ENCODE measurements around the gene SERPINE3. TPM values are rescaled to one million over a fixed set of nuclear protein-coding genes. Genes with fewer than 3 reads are reported as not detected.

The SERPINE3 gene
- total RNA-seq, 1 experiment from 2014 or later = not detected

DNA sequence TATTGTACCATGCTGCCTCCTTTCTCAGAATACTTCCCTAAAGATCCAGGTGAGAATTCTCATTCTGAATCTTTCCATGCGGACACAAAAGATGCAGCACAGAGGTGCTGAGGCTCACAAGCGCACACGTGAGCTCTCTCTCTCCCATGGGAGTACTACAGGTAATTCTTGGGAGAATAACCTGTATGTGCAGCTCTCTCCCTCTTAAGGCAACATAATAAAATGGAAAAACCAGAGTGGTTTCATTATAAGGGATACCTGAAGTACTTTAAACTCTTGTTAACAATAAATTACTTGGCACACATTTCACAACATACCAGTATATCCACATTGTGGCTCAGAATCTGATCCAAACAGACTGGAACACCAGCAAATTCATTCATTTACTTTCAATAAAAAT, 72.9 kb downstream of the SERPINE3 start:
- Histone ChIP-seq H3K27ac (no peak overlapping the region), H3K9me3 (replicated peaks) (no peaks in the 10 kb centered on the region), H3K27me3 (replicated peaks) (no peaks in the 10 kb centered on the region), H3K36me3 (peaks cover 17% of the 10 kb centered on the region), H3K4me1 (replicated peaks) (no peaks in the 10 kb centered on the region), H3K4me3 (no peak overlapping the region)
- no peak for DNase-seq (ENCODE audit: low read depth in 1 of 2, low spot score in 2 of 2)

Other genes starting within 250 kb of the SERPINE3 start
- not detected in 2 replicates for gene C13orf42, start 228.4 kb upstream of the SERPINE3 start, total RNA-seq (2014; rRNA removed; shearing (Covaris generic))
- gene FAM124A, start 117.3 kb upstream of the SERPINE3 start, total RNA-seq (2014; rRNA removed; shearing (Covaris generic)) = 0.29 TPM in 1 of 2 replicates, not detected in the other
- gene INTS6, start 113.3 kb downstream of the SERPINE3 start, total RNA-seq (2014; rRNA removed; shearing (Covaris generic)) = 22.8 and 29.8 TPM in 2 replicates
- gene WDFY2, start 244.8 kb downstream of the SERPINE3 start, total RNA-seq (2014; rRNA removed; shearing (Covaris generic)) = 3.3 and 6.0 TPM in 2 replicates